Esophagus squamous epithelium (tissue), 4 donors: ENCODE measurements around the gene MS4A2.

Experiments used
- POLR2A ChIP-seq, 4 donors: fragments of 450-650 bp; IDR thresholded peaks; one replicate each; pipeline ENCODE4 v1.6.1; 2017; ENCODE audit warnings: antibody characterized with exemption in 4 of 4, mild to moderate bottlenecking in 4 of 4, moderate library complexity in 3 of 4
- TF ChIP-seq, protein P1 (sequence below), 6 experiments: fragments of 450-650 bp in 4 of 6; fragments of 200-600 bp in 2 of 6; sonication (generic) in 2 of 6; IDR thresholded peaks; one replicate each; pipeline ENCODE4 v1.5.1; 2016 to 2019; ENCODE audit warnings: antibody characterized with exemption in 6 of 6, mild to moderate bottlenecking in 4 of 6, moderate library complexity in 4 of 6

DNA sequence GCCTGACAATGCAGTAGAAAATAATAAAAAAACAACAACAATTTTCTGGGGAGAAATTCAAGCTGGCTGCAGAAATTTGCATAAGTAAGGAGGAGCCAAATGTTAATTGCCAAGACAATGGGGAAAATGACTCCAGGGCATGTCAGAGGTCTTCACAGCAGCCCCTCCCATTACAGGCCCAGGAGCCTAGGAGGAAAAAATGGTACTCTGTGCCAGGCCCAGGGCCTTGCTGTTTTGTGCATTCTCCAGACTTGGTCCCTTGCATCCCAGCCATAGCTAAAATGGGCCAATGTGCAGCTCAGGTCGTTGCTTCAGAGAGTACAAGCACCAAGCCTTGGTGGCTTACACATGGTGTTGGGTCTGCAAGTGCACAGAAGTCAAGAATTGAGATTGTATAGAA is 45.5 kb downstream of the MS4A2 start:
- no peak for TF ChIP-seq POLR2A (IDR thresholded peaks at IDR 0.05)
- TF ChIP-seq, protein P1, sequence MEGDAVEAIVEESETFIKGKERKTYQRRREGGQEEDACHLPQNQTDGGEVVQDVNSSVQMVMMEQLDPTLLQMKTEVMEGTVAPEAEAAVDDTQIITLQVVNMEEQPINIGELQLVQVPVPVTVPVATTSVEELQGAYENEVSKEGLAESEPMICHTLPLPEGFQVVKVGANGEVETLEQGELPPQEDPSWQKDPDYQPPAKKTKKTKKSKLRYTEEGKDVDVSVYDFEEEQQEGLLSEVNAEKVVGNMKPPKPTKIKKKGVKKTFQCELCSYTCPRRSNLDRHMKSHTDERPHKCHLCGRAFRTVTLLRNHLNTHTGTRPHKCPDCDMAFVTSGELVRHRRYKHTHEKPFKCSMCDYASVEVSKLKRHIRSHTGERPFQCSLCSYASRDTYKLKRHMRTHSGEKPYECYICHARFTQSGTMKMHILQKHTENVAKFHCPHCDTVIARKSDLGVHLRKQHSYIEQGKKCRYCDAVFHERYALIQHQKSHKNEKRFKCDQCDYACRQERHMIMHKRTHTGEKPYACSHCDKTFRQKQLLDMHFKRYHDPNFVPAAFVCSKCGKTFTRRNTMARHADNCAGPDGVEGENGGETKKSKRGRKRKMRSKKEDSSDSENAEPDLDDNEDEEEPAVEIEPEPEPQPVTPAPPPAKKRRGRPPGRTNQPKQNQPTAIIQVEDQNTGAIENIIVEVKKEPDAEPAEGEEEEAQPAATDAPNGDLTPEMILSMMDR (IDR thresholded peaks at IDR 0.05): no peak
